Measurements from ENCODE around the gene RTTN. TPM values are rescaled to one million over a fixed set of nuclear protein-coding genes. Genes with fewer than 3 reads are reported as not detected.

The RTTN gene
- total and polyA plus RNA-seq, 2 of the 13 experiments (the other 11 are each of a cell fraction or from before 2014, with no cell fraction given) = 5.4 to 18.7 TPM

- BruUV-seq (replicated peaks) = no TSS peak
- ChIA-PET CTCF (ENCODE audit: low intra/inter-chr PET ratio, low total read pairs) (no interaction called here), POLR2A (no interaction called here)
- no peaks in the 10 kb centered on the region for H3K79me2 ChIP-seq (ENCODE audit: insufficient read depth, low read length)
- no peak for TF ChIP-seq E2F1 (CRISPR knock-in tag; IDR thresholded peaks at IDR 0.05)
- no peak for TF ChIP-seq ZNF569 (CRISPR knock-in tag; IDR thresholded peaks at IDR 0.05; ENCODE audit: borderline replicate concordance)
- no peak for TF ChIP-seq RAD51 (IDR thresholded peaks at IDR 0.05; ENCODE audit: borderline replicate concordance)
- TF ChIP-seq ZBTB10 (CRISPR knock-in tag; IDR thresholded peaks at IDR 0.05; ENCODE audit: borderline replicate concordance) = no peak
- TF ChIP-seq CENPT (CRISPR knock-in tag; IDR thresholded peaks at IDR 0.05; ENCODE audit: low read depth) = no peak
- no peak for TF ChIP-seq MEIS2 (CRISPR knock-in tag; IDR thresholded peaks at IDR 0.05)
- TF ChIP-seq ATRX (CRISPR knock-in tag; IDR thresholded peaks at IDR 0.05; ENCODE audit: borderline replicate concordance) = no peak
- TF ChIP-seq ZSCAN12 (CRISPR knock-in tag; IDR thresholded peaks at IDR 0.05) = no peak
- TF ChIP-seq CREB3 (CRISPR knock-in tag; IDR thresholded peaks at IDR 0.05) = no peak
- no peak for TF ChIP-seq HHEX (CRISPR knock-in tag; IDR thresholded peaks at IDR 0.05)
- TF ChIP-seq ZNF124 (CRISPR knock-in tag; IDR thresholded peaks at IDR 0.05) = no peak
- no peak for TF ChIP-seq SIX4 (CRISPR knock-in tag; IDR thresholded peaks at IDR 0.05)
- TF ChIP-seq WIZ (CRISPR knock-in tag; IDR thresholded peaks at IDR 0.05) = no peak
- TF ChIP-seq PBX2 (CRISPR knock-in tag; IDR thresholded peaks at IDR 0.05) = no peak
- H4K20me1 ChIP-seq (ENCODE audit: insufficient read depth, low read length) = no peaks in the 10 kb centered on the region
- H3K4me1 ChIP-seq (ENCODE audit: insufficient read depth, low read length) = no peaks in the 10 kb centered on the region
- ATAC-seq (no peak), DNase-seq (ENCODE audit: low spot score) (no peak), FAIRE-seq (no peak)
- WGBS (ENCODE audit: low lambda C conversion rate) = 94% methylated on average over 8 of the region's 8 CpGs
- H3K9me3 ChIP-seq (ENCODE audit: low read length) = no peaks in the 10 kb centered on the region
- H3K27me3 ChIP-seq (ENCODE audit: control insufficient read depth in 1 of 2, insufficient read depth in 2 of 2, low read length in 2 of 2) = no peaks in the 10 kb centered on the region
- in situ Hi-C loops (cut with HindIII; ENCODE audit: extremely low pct_ligation_motif_present, low pct_unique_long_range_greater_than_20kb) (no loop called here), intact Hi-C loops (cut with micrococcal nuclease; ENCODE audit: unreplicated experiment) (no loop called here)
- H3K4me2 ChIP-seq (ENCODE audit: low read depth, low read length) = no peak overlapping the region
- H3K27ac ChIP-seq (ENCODE audit: extremely low read length, insufficient read depth, low read length) = no peak overlapping the region
- H3K9ac ChIP-seq (ENCODE audit: insufficient read depth, low read depth, low read length) = no peak overlapping the region
- no peak overlapping the region for H3K4me3 ChIP-seq (replicated peaks in 1 of 3; ENCODE audit: insufficient read depth in 1 of 3, low read depth in 2 of 3, low read length in 3 of 3)
- no peak overlapping the region for H2AFZ ChIP-seq (ENCODE audit: low read length)
- 0 out of 5 replicates have a peak, but pooled peaks cover 0 to 24% of the 10 kb centered on the region in 2 experiments for H3K36me3 ChIP-seq (replicated peaks in 1 of 2; ENCODE audit: control insufficient read depth in 1 of 2, insufficient read depth in 2 of 2, low read length in 2 of 2)
Measured at GRCh38 chr18:70156886-70157285, 48.6 kb downstream of the RTTN start.
